ENCODE results near the gene ZNF575.

- no peak for TF ChIP-seq CTCF (conservative IDR thresholded peaks at IDR 0.05)
- TF ChIP-seq EZH2 (IDR thresholded peaks at IDR 0.05; ENCODE audit: low read depth) = no peak
These were observed 47.0 kb upstream of the ZNF575 start for GRCh38 chr19:43485951-43486350.
